ENCODE data around the gene ADAM12.

GRCh38 chr10:126124046-126124445 is 264.2 kb downstream of the ADAM12 start:
- TF ChIP-seq CTCF (IDR thresholded peaks at IDR 0.05 in 8 of 11, conservative IDR thresholded peaks at IDR 0.05 in 3 of 11), result no peak
- TF ChIP-seq POLR2AphosphoS5 (IDR thresholded peaks at IDR 0.05), result no peak

Measured in spleen (tissue), 7 donors.